ENCODE results near the gene EHMT2.
"Not testable (repeated sequence)": the region's sequence is repeated elsewhere in the genome, so short reads cannot be mapped to it uniquely, and the experiment has no call there.

EHMT2 gene

DNA sequence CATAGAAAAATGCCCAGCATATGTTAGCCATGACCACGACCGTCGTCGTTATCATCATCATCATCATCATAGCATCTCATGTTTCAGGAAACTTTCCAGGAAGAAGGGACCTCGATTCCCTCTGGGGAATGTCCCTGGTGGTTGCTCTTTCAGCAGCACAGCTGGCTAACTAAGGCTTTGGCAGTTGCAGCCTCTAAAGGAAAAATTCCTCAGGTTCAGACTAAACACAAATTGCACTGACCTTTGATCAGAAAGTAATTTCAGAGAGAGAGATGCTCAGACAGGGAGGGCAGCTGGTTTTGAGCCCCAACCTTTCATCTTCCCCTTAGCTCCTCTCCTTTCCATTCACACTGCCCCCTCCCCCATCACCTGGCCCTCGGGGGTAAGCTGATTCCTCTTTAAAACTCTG is 42.8 kb upstream of the EHMT2 start:
- TF ChIP-seq ZFX (IDR thresholded peaks at IDR 0.05) = no peak
- TF ChIP-seq, protein P1, sequence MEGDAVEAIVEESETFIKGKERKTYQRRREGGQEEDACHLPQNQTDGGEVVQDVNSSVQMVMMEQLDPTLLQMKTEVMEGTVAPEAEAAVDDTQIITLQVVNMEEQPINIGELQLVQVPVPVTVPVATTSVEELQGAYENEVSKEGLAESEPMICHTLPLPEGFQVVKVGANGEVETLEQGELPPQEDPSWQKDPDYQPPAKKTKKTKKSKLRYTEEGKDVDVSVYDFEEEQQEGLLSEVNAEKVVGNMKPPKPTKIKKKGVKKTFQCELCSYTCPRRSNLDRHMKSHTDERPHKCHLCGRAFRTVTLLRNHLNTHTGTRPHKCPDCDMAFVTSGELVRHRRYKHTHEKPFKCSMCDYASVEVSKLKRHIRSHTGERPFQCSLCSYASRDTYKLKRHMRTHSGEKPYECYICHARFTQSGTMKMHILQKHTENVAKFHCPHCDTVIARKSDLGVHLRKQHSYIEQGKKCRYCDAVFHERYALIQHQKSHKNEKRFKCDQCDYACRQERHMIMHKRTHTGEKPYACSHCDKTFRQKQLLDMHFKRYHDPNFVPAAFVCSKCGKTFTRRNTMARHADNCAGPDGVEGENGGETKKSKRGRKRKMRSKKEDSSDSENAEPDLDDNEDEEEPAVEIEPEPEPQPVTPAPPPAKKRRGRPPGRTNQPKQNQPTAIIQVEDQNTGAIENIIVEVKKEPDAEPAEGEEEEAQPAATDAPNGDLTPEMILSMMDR (conservative IDR thresholded peaks at IDR 0.05) = no peak

DNA sequence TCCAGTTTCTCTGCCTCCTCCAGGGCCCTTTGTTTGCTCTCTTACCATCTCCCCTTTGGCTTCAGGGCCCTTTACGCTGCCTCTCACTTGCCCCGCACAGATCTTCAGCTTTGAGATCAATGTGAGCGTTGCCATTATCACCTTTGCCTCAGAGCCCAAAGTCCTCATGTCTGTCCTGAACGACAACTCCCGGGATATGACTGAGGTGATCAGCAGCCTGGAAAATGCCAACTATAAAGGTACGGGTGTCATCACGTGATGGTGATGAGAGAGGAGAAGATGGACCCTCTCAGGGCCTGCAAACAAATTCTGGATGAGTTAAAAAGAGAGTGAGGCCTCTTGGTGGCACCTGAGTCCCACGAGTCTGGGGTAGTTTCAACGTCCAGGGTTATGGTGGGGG is 38.3 kb upstream of the EHMT2 start:
- TF ChIP-seq, protein P1 (conservative IDR thresholded peaks at IDR 0.05) = no peak
- TF ChIP-seq ZFX (IDR thresholded peaks at IDR 0.05) = no peak
- H3K27ac ChIP-seq = no peak overlapping the region

More for the DNA sequence above, 42.8 kb upstream of the EHMT2 start:
- H3K27ac ChIP-seq = no peak overlapping the region

DNA sequence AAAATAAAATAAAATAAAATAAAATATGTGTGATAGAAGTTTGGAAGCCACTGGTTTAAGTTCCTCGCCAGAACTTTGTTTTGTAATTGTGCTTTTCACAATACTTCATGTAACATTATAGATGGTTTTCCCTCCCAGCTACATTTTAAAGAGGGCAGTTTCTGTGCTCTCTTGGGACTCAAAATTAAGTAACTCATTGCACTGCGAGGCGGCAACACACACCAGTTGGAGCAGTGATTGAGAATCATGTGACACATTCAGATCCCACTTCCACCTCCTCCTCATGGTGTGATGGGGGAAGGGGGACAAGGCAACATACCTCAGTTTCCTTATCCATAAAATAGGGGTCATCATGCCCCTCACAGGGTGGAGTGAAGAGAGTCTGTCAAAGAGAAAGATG is 37.5 kb upstream of the EHMT2 start:
- no peak overlapping the region for H3K27ac ChIP-seq
- TF ChIP-seq ZFX (IDR thresholded peaks at IDR 0.05) = no peak
- TF ChIP-seq, protein P1 (conservative IDR thresholded peaks at IDR 0.05) = no peak

DNA sequence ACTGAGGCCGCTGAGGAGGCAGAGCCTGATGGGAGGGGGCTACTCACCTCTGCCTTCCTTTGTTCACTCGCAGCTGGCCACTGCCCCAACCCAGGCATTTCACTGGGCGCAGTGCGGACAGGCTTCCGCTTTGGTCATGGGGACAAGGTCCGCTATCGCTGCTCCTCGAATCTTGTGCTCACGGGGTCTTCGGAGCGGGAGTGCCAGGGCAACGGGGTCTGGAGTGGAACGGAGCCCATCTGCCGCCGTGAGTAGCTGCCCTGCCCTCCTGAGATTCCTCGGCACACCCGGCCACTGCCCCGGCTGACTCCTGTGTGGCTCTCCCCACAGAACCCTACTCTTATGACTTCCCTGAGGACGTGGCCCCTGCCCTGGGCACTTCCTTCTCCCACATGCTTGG is 36.0 kb upstream of the EHMT2 start:
- H3K27ac ChIP-seq = no peak overlapping the region
- TF ChIP-seq ZFX (IDR thresholded peaks at IDR 0.05) = no peak
- TF ChIP-seq, protein P1 (conservative IDR thresholded peaks at IDR 0.05) = no peak

DNA sequence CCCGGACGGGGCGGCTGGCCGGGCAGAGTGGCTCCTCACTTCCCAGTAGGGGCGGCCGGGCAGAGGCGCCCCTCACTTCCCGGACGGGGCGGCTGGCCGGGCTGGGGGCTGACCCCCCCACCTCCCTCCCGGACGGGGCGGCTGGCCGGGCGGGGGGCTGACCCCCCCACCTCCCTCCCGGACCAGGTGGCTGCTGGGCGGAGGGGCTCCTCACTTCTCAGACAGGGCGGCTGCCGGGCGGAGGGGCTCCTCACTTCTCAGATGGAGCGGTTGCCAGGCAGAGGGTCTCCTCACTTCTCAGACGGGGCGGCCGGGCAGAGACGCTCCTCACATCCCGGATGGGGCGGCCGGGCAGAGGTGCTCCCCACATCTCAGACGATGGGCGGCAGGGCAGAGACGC is 34.6 kb upstream of the EHMT2 start:
- not testable (repeated sequence) for H3K27ac ChIP-seq

DNA sequence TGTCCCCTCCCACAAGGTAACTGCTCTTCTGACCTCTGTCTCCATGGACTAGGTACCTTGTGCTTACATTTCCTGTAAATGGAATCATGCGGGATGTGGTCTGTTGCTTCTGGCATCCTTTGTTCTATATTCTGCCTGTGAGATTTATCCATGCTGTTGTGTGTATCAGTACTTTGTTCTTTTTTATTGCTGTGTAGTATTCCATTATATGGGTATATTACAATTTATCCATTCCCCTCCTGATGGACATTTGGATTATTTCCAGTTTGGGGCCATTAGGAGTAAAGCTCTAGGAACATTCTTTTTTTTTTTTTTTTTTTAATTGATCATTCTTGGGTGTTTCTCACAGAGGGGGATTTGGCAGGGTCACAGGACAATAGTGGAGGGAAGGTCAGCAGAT is 33.5 kb upstream of the EHMT2 start:
- no peak overlapping the region for H3K27ac ChIP-seq
- TF ChIP-seq ZFX (IDR thresholded peaks at IDR 0.05) = no peak
- TF ChIP-seq, protein P1 (conservative IDR thresholded peaks at IDR 0.05) = no peak

DNA sequence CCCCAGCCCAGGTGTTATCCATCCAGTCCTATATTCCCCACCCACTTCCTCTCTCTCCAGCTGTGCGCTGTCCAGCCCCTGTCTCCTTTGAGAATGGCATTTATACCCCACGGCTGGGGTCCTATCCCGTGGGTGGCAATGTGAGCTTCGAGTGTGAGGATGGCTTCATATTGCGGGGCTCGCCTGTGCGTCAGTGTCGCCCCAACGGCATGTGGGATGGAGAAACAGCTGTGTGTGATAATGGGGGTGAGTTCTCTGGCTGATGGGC is 31.1 kb upstream of the EHMT2 start:
- TF ChIP-seq, protein P1 (conservative IDR thresholded peaks at IDR 0.05) = no peak
- TF ChIP-seq ZFX (IDR thresholded peaks at IDR 0.05) = no peak
- no peak overlapping the region for H3K27ac ChIP-seq

DNA sequence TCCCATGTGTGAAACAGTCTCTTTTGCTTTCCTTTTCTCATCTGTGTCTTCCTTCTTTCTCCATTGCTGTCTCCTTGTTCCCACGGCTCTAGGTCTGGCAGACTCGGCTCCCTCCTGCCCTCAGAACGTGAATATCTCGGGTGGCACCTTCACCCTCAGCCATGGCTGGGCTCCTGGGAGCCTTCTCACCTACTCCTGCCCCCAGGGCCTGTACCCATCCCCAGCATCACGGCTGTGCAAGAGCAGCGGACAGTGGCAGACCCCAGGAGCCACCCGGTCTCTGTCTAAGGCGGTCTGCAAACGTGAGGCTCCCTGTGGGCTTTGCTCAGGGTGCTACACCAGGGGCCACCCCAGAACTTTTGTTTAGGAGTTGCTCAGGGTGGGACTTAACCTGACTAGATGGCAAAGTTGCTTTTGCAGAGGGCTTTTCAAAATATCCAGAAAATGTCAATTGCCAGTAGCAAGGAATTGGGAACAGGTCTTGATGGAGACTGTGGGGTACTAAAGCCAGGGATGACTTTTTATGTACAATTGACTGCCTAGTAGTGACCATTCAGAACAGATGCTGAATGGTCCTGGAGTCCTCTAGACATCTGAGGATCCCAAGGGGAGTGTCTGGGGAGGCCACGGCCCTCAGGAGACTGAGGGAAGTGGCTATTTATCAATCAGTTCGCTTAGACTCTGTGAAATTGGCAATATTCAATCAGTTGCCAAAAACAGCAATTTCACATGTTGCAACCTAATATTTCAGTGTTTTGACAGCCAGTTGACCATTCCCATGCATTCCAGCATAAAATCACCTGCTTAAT is 30.6 kb upstream of the EHMT2 start:
- no peak overlapping the region for H3K27ac ChIP-seq
- TF ChIP-seq ZFX (IDR thresholded peaks at IDR 0.05) = no peak
- TF ChIP-seq, protein P1 (conservative IDR thresholded peaks at IDR 0.05) = no peak

All from C4-2B (cell line).